DLD1 (cell line): ENCODE data around the gene MMP24.
"Not testable (repeated sequence)": the region's sequence is repeated elsewhere in the genome, so short reads cannot be mapped to it uniquely, and the experiment has no call there.

Source experiments
- in situ Hi-C: cut with HindIII; loops from 2 replicates; pipeline ENCODE4 v1.10.0; 2017; ENCODE audit warnings: low sequenced_read_pairs

The MMP24 gene

GRCh38 chr20:35216541-35216940 lies 9.9 kb upstream of the MMP24 start:
- in situ Hi-C loops: no loop called here

GRCh38 chr20:35223941-35224340 lies 2.5 kb upstream of the MMP24 start:
- in situ Hi-C loops: no loop called here

DNA sequence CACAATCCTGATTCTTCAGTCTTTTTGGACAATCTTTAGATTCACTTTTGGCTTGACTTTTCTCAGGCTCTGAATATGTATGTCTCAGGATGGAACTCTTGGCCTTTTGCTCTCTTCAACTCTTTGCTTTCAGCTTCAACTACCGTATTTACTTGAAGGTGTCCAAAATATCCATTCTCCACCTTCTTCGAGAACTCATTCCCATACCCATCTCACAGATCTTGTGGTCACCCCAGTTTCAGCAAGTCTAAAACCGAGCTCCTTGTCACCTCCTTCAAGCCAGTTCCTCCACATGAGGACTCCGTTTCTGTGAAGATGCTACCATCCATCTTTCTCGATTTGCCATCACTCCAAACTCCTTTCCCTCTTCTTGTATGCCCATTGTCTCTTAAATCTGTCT lies 2.0 kb upstream of the MMP24 start:
- in situ Hi-C loops: no loop called here

- in situ Hi-C loops: no loop called here
Measured at GRCh38 chr20:35225319-35226125, 968 bp upstream of the MMP24 start.

GRCh38 chr20:35226884-35227681 lies 593 bp downstream of the MMP24 start:
- in situ Hi-C loops: no loop called here

- in situ Hi-C loops: no loop called here
Measured at GRCh38 chr20:35232575-35232974, 6.1 kb downstream of the MMP24 start.

DNA sequence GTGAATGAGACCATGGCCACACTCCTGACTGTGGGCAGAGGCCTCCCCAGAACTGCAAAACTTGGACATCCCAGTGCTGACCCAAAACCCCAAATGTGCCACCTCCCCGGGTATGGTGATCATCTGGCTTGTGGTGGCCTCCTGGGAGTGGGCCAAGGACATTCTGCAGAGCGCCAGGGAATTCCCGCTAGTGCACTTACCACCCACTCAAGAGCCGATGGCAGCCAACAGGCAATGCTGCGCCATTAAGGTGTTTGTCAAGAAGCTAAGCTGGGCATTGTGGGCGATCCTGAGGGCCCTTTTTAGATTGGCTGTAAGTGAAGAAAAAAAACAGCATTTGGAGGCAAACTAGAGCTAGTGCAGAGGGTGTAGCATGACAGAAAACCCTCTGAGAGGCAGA lies 9.4 kb downstream of the MMP24 start:
- in situ Hi-C loops: no loop called here

GRCh38 chr20:35237486-35237885 lies 11.0 kb downstream of the MMP24 start:
- in situ Hi-C loops: no loop called here

DNA sequence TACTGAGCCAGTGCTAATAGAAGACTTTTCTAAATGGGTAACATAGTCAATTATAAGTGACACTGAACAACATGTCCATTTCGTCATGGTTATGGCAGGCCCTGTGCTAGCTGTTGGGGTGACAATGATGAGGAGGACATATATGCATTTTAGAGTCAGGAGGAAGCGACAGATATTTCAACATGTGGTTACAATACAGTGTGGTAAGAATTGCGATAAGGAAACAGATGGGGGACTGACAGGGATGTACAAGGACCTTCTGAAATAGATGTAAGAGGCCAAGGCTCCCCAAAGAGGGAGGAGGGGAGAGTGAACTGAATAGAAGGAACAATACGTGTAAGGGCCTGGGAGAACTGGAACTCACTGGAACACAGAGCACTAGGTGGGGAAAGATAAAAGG lies 11.7 kb downstream of the MMP24 start:
- in situ Hi-C loops: no loop called here

DNA sequence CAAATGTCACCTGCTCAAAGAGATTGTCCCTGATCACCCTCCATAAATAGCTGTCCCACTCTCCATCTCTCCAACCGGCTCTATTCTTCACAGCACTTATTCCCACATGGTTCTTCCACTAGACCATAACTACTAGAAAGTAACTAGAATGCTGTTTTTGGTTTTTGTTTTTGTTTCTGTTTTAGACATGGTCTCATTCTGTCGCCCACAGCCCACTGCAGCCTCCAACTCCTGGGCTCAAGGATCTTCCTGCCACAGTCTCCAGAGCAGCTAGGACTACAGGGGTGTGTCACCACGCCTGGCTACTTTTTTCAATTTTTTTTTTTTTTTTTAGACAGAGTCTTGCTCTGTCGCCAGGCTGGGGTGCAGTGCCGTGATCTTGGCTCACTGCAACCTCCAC lies 12.2 kb downstream of the MMP24 start:
- in situ Hi-C loops: no loop called here

DNA sequence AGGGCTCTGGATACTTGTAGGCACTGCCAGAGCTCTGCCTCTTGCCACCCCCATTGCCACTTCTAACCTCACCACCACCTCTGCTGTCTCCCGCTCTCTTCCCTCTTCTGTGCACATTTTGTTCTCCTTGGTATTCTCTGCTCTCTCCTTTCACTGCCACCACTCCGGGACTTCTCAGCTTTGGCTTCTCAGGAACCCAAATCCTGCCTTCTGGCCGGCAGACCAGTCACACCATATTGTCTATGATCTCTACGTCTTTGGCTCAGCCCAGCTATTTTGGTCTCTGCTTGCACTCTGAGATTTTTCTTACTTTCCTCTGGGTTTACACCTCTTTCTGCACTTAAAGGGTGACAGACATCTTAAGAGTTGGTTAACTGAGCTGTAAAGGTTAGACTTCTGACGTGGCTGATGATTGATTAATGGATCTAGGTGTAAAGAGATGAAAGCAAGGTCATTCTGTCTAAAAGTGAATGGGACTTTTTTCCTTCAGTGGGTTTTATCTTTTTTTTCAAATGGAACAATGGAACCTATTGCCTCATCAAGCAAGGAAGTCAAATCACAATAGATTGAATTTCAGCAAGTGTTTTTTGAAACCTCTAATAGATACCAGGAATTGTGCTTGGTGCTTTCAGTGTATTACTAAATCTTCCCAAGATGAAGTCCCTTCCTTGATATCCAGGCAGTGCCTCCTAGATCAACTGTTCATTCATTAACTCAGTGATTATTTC lies 13.8 kb downstream of the MMP24 start:
- in situ Hi-C loops: no loop called here

DNA sequence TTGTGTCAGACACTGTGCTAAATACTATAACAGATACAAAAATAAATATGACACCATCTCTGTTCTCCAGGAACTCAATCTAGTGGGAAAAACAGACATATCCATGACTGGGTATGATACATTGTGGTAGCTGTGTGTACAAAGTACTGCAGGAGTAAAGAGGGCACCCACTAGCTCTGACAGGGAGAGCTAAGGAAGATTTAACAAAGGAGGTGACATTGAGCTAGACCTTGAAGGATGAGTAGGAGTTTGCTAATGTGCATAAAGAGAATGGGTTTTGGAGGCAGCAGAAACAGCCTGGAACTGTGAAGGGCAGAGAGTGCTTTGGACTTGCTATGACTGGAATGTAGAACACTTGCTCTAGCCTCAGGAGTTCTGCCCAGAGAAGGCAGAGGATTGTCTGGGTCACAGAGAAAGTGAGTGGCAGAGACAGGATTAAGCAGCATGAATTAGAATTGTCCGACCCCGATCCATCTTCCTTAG lies 14.4 kb downstream of the MMP24 start:
- in situ Hi-C loops: no loop called here

GRCh38 chr20:35243317-35243716 lies 16.8 kb downstream of the MMP24 start:
- in situ Hi-C loops: no loop called here

DNA sequence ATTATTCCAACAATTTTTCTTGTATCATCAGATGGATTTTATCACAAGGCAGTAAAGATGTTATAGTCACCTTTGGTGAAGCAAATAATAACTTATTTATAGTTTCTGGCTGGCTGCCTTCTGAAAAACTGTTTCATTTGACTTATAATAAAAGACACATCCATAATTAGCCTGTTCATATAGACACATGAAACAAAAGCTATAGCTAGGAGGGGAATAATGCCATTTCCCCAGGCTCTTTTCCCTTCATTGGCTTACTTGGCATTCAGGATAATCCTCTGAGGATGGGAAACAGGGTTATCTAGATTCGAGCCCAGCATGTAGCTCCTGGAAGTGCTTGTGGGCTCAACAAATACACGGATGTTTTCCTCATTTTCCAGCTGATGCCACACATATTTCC lies 17.5 kb downstream of the MMP24 start:
- in situ Hi-C loops: no loop called here

DNA sequence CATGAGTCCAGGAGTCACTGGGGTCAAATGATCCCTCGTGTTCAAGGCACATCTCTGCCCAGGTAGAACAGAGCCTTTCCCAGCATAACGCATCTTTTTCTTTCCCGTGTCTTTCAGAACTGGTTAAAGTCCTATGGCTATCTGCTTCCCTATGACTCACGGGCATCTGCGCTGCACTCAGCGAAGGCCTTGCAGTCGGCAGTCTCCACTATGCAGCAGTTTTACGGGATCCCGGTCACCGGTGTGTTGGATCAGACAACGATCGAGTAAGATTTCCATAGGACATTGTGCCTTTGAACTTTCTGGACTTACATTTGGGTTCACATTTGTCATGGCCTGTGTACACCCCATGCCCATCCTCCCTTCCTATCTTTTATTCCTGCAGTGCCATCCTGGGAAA lies 20.2 kb downstream of the MMP24 start:
- in situ Hi-C loops: no loop called here

DNA sequence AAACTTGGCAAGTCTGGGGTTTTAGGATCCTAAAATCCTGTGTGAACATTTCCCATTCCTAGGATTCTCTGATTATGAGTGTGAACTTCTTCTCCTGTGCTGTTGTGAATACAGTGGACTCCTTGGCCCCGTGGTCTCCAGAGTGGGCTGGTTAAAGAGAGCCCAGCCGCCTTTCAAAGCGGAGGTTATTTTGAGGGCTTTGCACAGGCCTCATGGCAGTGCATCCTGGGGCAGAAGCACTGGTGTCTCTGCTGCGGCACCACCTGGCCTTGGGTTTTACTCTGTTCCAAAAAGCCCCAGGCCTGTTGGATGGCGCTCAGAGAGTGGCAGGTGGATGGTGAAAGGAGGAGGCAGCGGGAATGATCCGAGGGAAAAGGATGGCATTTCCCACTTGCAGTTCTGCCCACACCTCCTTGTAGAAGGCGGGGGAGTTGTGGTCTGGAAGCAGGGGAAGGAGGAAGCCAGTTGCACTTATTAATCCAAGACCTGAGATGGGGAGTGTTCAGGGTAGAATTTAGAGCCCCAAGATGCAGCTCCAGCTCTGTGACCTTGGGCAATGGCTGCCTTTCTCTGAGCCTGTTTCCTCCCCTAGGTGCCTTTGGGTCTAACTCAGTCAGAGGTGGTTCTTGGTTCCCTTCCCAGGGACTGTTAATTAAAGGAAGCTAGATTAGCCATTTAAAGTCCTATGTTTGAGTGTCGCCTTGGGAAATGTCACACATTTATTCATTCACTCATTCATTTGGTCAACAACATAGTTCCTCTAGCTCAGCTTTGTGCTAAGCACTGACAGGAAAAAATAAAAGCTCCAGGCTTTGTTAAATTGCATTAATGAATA lies 22.4 kb downstream of the MMP24 start:
- in situ Hi-C loops: no loop called here

- in situ Hi-C loops: no loop called here
Measured at GRCh38 chr20:35251613-35251940, 25.1 kb downstream of the MMP24 start.

DNA sequence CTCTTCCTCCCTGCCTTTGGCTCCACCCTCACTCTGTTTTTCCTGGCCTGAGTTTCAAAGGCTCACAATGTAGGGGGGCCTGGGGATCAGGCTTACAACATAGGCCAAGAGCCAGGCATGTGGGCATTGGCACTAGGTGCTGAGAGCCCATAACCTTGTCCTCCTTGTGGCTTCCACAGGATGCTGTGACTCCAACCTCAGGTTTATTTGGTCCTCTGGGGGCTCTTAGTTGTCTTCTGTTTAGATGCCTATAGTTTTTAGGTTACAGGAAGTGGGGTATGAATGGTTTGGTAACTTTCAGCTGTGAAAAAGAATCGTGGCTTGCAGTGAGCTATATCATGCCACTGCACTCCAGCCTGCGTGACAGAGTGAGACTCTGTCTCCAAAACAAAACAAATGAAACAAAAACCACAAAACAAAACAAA lies 25.6 kb downstream of the MMP24 start:
- in situ Hi-C loops: no loop called here

DNA sequence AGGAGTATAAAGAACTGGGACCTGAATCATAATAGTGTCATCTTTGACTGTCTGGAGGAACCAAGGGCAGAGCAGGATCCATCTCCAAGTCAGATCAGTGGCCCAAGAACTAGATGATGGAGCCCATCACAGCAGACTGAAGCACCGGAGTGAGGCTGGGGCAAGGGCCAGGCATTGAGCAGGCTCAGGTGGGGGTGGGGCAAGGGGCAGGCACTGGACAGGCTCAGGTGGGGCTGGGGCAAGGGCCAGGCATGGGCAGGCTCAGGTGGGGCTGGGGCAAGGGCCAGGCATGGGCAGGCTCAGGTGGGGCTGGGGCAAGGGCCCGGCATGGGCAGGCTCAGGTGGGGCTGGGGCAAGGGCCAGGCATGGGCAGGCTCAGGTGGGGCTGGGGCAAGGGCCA lies 26.1 kb downstream of the MMP24 start:
- in situ Hi-C loops: not testable (repeated sequence)

GRCh38 chr20:35253010-35253409 lies 26.5 kb downstream of the MMP24 start:
- in situ Hi-C loops: no loop called here
